SK-N-SH (cell line): ENCODE measurements around the gene FGF8. TPM values are rescaled to one million over a fixed set of nuclear protein-coding genes. Genes with fewer than 3 reads are reported as not detected.

ENCODE experiments used
- CTCF ChIA-PET: fragments of 300-600, 350-600 bp; formaldehyde crosslinking; extraction: SDS; loops from one replicate; lab custom pipeline; 2021; lab: Yijun Ruan, JAX
- POLR2A ChIA-PET: fragments of 350-600 bp; sonication (Branson Sonifier 250); formaldehyde crosslinking; extraction: SDS; loops from one replicate; lab custom pipeline; 2020; ENCODE audit warnings: antibody characterized with exemption, inconsistent platforms; lab: Yijun Ruan, JAX
- DNase-seq: peaks from one replicate; pipeline ENCODE4 v3.0.0; 2012
- H2AFZ ChIP-seq: fragments of 200-600 bp; sonication (generic); 2 replicates; pipeline ENCODE4 v1.8.1; 2016; ENCODE audit warnings: antibody characterized with exemption, mild to moderate bottlenecking, low read depth
- H3F3A ChIP-seq: fragments of 200-600 bp; sonication (generic); replicated peaks from 2 replicates; pipeline ENCODE3; 2016; ENCODE audit warnings: antibody characterized with exemption, mild to moderate bottlenecking; ENCODE audit not compliant: insufficient read depth
- H3K27ac ChIP-seq, 2 experiments: fragments of 200-500 bp in 1 of 2; fragments of 200-600 bp in 1 of 2; sonication (Bioruptor generic) in 1 of 2; sonication (generic), shearing (Covaris generic) in 1 of 2; 2 replicates each; pipeline versions ENCODE4 v1.5.1 to v1.6.1; 2014 to 2016; ENCODE audit warnings: low read depth in 2 of 2, inconsistent platforms in 1 of 2, low read length in 1 of 2, mild to moderate bottlenecking in 1 of 2, mixed read lengths in 1 of 2
- H3K27me3 ChIP-seq: fragments of 200-600 bp; sonication (generic), shearing (Covaris generic); 2 replicates; pipeline ENCODE4 v1.6.1; 2016; ENCODE audit warnings: mixed run types; ENCODE audit not compliant: insufficient read depth
- H3K36me3 ChIP-seq, 2 experiments: fragments of 200-500 bp in 1 of 2; fragments of 200-600 bp in 1 of 2; sonication (Bioruptor generic) in 1 of 2; sonication (generic) in 1 of 2; replicated peaks in 1 of 2; 2 replicates each; pipeline versions ENCODE3 to v1.5.1; 2014 to 2016; ENCODE audit warnings: low read length in 1 of 2, mild to moderate bottlenecking in 1 of 2; ENCODE audit not compliant: insufficient read depth in 2 of 2, control insufficient read depth in 1 of 2
- H3K4me1 ChIP-seq, 2 experiments: fragments of 200-500 bp in 1 of 2; fragments of 200-600 bp in 1 of 2; sonication (Bioruptor generic) in 1 of 2; sonication (generic), shearing (Covaris generic) in 1 of 2; 2 replicates each; pipeline versions ENCODE4 v1.5.1 to v1.6.1; 2014 to 2016; ENCODE audit warnings: low read depth in 1 of 2, low read length in 1 of 2, mixed run types in 1 of 2; ENCODE audit not compliant: insufficient read depth in 2 of 2, control insufficient read depth in 1 of 2
- H3K4me2 ChIP-seq: fragments of 200-600 bp; sonication (generic), shearing (Covaris generic); 2 replicates; pipeline ENCODE4 v1.6.1; 2017; ENCODE audit warnings: mixed run types
- H3K4me3 ChIP-seq, 2 experiments: fragments of 200-500 bp in 1 of 2; fragments of 200-600 bp in 1 of 2; sonication (Bioruptor generic) in 1 of 2; sonication (generic), shearing (Covaris generic) in 1 of 2; 2 replicates each; pipeline versions ENCODE4 v1.5.1 to v1.8.1; 2014 to 2016; ENCODE audit warnings: low read depth in 2 of 2, inconsistent platforms in 1 of 2, low read length in 1 of 2, mild to moderate bottlenecking in 1 of 2, mixed read lengths in 1 of 2, moderate library complexity in 1 of 2
- H3K79me2 ChIP-seq: fragments of 200-600 bp; sonication (generic); 2 replicates; pipeline ENCODE4 v1.8.1; 2017; ENCODE audit warnings: mild to moderate bottlenecking; ENCODE audit not compliant: insufficient read depth
- H3K9ac ChIP-seq: fragments of 200-600 bp; sonication (generic); 2 replicates; pipeline ENCODE4 v1.6.1; 2017; ENCODE audit warnings: mixed run types
- H3K9me2 ChIP-seq: fragments of 200-600 bp; sonication (generic); 2 replicates; pipeline ENCODE4 v1.6.1; 2017; ENCODE audit warnings: mixed run types
- H3K9me3 ChIP-seq: fragments of 200-600 bp; sonication (generic); 2 replicates; pipeline ENCODE4 v1.6.1; 2017; ENCODE audit warnings: mixed run types, mild to moderate bottlenecking, moderate library complexity
- H4K20me1 ChIP-seq: fragments of 200-600 bp; sonication (generic); 2 replicates; pipeline ENCODE4 v1.6.1; 2017; ENCODE audit warnings: mild to moderate bottlenecking, mixed run types; ENCODE audit not compliant: insufficient read depth
- EP300 ChIP-seq, 2 experiments: IDR thresholded peaks; 2 replicates each; pipeline versions ENCODE4 v1.4.0 to v1.6.1; 2012; ENCODE audit warnings: borderline replicate concordance in 1 of 2, low read depth in 1 of 2, low read length in 1 of 2
- EZH2phosphoT487 ChIP-seq: fragments of 200-600 bp; sonication (generic); IDR thresholded peaks from 2 replicates; pipeline ENCODE4 v1.6.1; 2017; ENCODE audit warnings: low read depth, mixed run types, mild to moderate bottlenecking, antibody characterized with exemption, moderate library complexity, borderline replicate concordance
- GATA2 ChIP-seq: sonication (generic); formaldehyde crosslinking; IDR thresholded peaks from 2 replicates; pipeline ENCODE4 v1.5.0; 2020; ENCODE audit warnings: mild to moderate bottlenecking, missing genetic modification reagents
- MAX ChIP-seq: IDR thresholded peaks from 2 replicates; pipeline ENCODE4 v1.4.0; 2012; ENCODE audit warnings: low read depth
- MEF2A ChIP-seq: IDR thresholded peaks from 2 replicates; pipeline ENCODE4 v1.4.0; 2012; ENCODE audit warnings: low read depth, borderline replicate concordance
- MXI1 ChIP-seq: IDR thresholded peaks from 2 replicates; pipeline ENCODE4 v1.6.1; 2012; ENCODE audit warnings: mild to moderate bottlenecking, low read depth, low read length, improper control_type of control experiment
- REST ChIP-seq: IDR thresholded peaks from 2 replicates; pipeline ENCODE4 v1.6.1; 2012; ENCODE audit warnings: mild to moderate bottlenecking, low read depth, low read length, moderate library complexity
- RXRA ChIP-seq: IDR thresholded peaks from 2 replicates; pipeline ENCODE4 v1.4.0; 2012; ENCODE audit warnings: low read depth, mild to moderate bottlenecking, borderline replicate concordance
- TCF12 ChIP-seq: IDR thresholded peaks from 2 replicates; pipeline ENCODE4 v1.4.0; 2012
- TEAD4 ChIP-seq: IDR thresholded peaks from 2 replicates; pipeline ENCODE4 v1.4.0; 2012; ENCODE audit warnings: mild to moderate bottlenecking, borderline replicate concordance; ENCODE audit not compliant: insufficient read depth
- WGBS: methylation state at CpG from one replicate; pipeline ENCODE4 v1.1.6; 2017; ENCODE audit warnings: low lambda C conversion rate; 5-methylcytosine and 5-hydroxymethylcytosine counted together
- polyA plus RNA-seq, 3 experiments: library from polyadenylated mRNA; depleted of rRNA; stranded (reverse); fragments of >200 nt; gene quantifications; 2 replicates each; pipeline ENCODE4 v1.2.3, GENCODE V29; 2012
- TF ChIP-seq, protein P1 (sequence below): IDR thresholded peaks from 2 replicates; pipeline ENCODE4 v1.4.0; 2012; ENCODE audit warnings: low read depth, borderline replicate concordance
- TF ChIP-seq, protein P2 (sequence below): fragments of 150-350 bp; IDR thresholded peaks from 2 replicates; pipeline ENCODE4 v1.6.1; 2017; ENCODE audit warnings: antibody characterized with exemption, low read length, low read depth, borderline replicate concordance

Gene FGF8
- polyA plus RNA-seq, 1 of the 3 experiments (the other 2 are of a cell fraction), result not detected

DNA sequence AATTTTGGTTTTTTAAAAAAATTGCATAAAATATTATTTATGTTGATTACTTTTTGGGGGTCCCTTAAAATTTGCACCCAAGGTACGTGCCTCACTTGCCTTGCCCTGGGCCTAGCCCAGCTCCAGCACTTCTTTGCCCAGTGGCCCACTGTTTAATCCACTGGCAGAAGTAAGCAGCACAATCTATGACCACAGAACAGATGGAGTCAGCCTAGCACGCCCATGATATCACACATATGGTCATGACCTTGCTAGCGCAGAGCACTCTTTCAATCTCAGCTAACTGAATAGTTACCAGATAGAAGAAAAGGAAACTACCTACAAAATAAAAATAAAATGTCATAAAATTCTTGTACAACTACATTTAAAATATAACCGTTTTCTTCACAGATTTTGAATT is 36.7 kb upstream of the FGF8 start:
- TF ChIP-seq GATA2 (CRISPR knock-in tag) (no peak), TEAD4 (no peak), RXRA (no peak), MEF2A (no peak), TCF12 (no peak), EP300 (IDR thresholded peaks at IDR 0.05; ENCODE audit: borderline replicate concordance in 1 of 2, low read depth in 1 of 2, low read length in 1 of 2) (no peak), REST (no peak), EZH2phosphoT487 (no peak), MXI1 (no peak), MAX (no peak)
- TF ChIP-seq, protein P1, sequence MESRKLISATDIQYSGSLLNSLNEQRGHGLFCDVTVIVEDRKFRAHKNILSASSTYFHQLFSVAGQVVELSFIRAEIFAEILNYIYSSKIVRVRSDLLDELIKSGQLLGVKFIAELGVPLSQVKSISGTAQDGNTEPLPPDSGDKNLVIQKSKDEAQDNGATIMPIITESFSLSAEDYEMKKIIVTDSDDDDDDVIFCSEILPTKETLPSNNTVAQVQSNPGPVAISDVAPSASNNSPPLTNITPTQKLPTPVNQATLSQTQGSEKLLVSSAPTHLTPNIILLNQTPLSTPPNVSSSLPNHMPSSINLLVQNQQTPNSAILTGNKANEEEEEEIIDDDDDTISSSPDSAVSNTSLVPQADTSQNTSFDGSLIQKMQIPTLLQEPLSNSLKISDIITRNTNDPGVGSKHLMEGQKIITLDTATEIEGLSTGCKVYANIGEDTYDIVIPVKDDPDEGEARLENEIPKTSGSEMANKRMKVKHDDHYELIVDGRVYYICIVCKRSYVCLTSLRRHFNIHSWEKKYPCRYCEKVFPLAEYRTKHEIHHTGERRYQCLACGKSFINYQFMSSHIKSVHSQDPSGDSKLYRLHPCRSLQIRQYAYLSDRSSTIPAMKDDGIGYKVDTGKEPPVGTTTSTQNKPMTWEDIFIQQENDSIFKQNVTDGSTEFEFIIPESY, result no peak
- TF ChIP-seq, protein P2, sequence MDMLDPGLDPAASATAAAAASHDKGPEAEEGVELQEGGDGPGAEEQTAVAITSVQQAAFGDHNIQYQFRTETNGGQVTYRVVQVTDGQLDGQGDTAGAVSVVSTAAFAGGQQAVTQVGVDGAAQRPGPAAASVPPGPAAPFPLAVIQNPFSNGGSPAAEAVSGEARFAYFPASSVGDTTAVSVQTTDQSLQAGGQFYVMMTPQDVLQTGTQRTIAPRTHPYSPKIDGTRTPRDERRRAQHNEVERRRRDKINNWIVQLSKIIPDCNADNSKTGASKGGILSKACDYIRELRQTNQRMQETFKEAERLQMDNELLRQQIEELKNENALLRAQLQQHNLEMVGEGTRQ, result no peak
- no peaks in the 10 kb centered on the region for H3K27me3 ChIP-seq
- H3K9ac ChIP-seq, result no peak overlapping the region
- WGBS, result 94% methylated on average over 4 of the region's 4 CpGs
- H3F3A ChIP-seq, result peaks cover 12% of the 10 kb centered on the region
- no peak overlapping the region for H2AFZ ChIP-seq
- peaks cover 0 to 13% of the 10 kb centered on the region in 2 experiments; a peak in 3 of 4 replicates for H3K4me1 ChIP-seq
- no peak for DNase-seq
- peaks cover 100% of the 10 kb centered on the region for H4K20me1 ChIP-seq
- peaks cover 100% of the 10 kb centered on the region for H3K79me2 ChIP-seq
- no peaks in the 10 kb centered on the region for H3K9me3 ChIP-seq
- CTCF ChIA-PET, result interaction anchor here (1.0 to 3.8 kb wide), 6 partner anchors 17 to 210 kb away, joined by 3 to 14 read pairs (median 4); partner anchors contain the start of gene KCNIP2
- H3K27ac ChIP-seq, result no peak overlapping the region
- no peak overlapping the region for H3K4me2 ChIP-seq
- POLR2A ChIA-PET, result interaction anchor here (1.1 kb wide), 1 partner anchor 16 kb away, joined by 4 read pairs; no protein-coding TSS in a partner anchor
- H3K36me3 ChIP-seq, result peaks cover 43 to 70% of the 10 kb centered on the region in 2 experiments
- no peaks in the 10 kb centered on the region for H3K9me2 ChIP-seq
- no peak overlapping the region for H3K4me3 ChIP-seq
